ENCODE measurements around the gene KCTD11. TPM values are rescaled to one million over a fixed set of nuclear protein-coding genes. Genes with fewer than 3 reads are reported as not detected.

The KCTD11 gene
- total RNA-seq, 1 donor from 2014 or later: 23.3 TPM

GRCh38 chr17:7355573-7355972 lies 3.6 kb downstream of the KCTD11 start:
- DNase-seq (ENCODE audit: low spot score): no peak
- TF ChIP-seq CTCF (IDR thresholded peaks at IDR 0.05): no peak
- Mint-ChIP-seq H3K9me3 (ENCODE audit: low read depth) (no peaks in the 10 kb centered on the region), H3K27ac (ENCODE audit: unreplicated experiment) (peak overlapping the region; percentile 61), H3K4me1 (ENCODE audit: low read depth) (peaks cover 32% of the 10 kb centered on the region), H3K27me3 (ENCODE audit: low read depth) (no peaks in the 10 kb centered on the region), H3K36me3 (ENCODE audit: low read depth) (no peaks in the 10 kb centered on the region), H3K4me3 (ENCODE audit: unreplicated experiment) (no peak overlapping the region)

- TF ChIP-seq CTCF (IDR thresholded peaks at IDR 0.05): peak; percentile 88
- DNase-seq (ENCODE audit: low spot score): no peak
- Mint-ChIP-seq H3K36me3 (ENCODE audit: low read depth) (no peaks in the 10 kb centered on the region), H3K4me1 (ENCODE audit: low read depth) (peaks cover 32% of the 10 kb centered on the region), H3K4me3 (ENCODE audit: unreplicated experiment) (no peak overlapping the region), H3K27ac (ENCODE audit: unreplicated experiment) (no peak overlapping the region), H3K27me3 (ENCODE audit: low read depth) (no peaks in the 10 kb centered on the region), H3K9me3 (ENCODE audit: low read depth) (no peaks in the 10 kb centered on the region)
Observed at GRCh38 chr17:7356072-7356549, 4.1 kb downstream of the KCTD11 start.

GRCh38 chr17:7356756-7357155 lies 4.8 kb downstream of the KCTD11 start:
- Mint-ChIP-seq H3K27me3 (ENCODE audit: low read depth) (no peaks in the 10 kb centered on the region), H3K4me3 (ENCODE audit: unreplicated experiment) (no peak overlapping the region), H3K4me1 (ENCODE audit: low read depth) (peaks cover 32% of the 10 kb centered on the region), H3K27ac (ENCODE audit: unreplicated experiment) (no peak overlapping the region), H3K9me3 (ENCODE audit: low read depth) (no peaks in the 10 kb centered on the region), H3K36me3 (ENCODE audit: low read depth) (no peaks in the 10 kb centered on the region)
- TF ChIP-seq CTCF (IDR thresholded peaks at IDR 0.05): no peak
- DNase-seq (ENCODE audit: low spot score): no peak

GRCh38 chr17:7357381-7357780 lies 5.4 kb downstream of the KCTD11 start:
- no peaks in the 10 kb centered on the region for H3K27me3 Mint-ChIP-seq (ENCODE audit: low read depth)
- H3K36me3 Mint-ChIP-seq (ENCODE audit: low read depth): no peaks in the 10 kb centered on the region
- no peak for TF ChIP-seq CTCF (IDR thresholded peaks at IDR 0.05)
- no peak for DNase-seq (ENCODE audit: low spot score)
- no peaks in the 10 kb centered on the region for H3K9me3 Mint-ChIP-seq (ENCODE audit: low read depth)
- H3K27ac Mint-ChIP-seq (ENCODE audit: unreplicated experiment): no peak overlapping the region
- H3K4me1 Mint-ChIP-seq (ENCODE audit: low read depth): peaks cover 30% of the 10 kb centered on the region
- H3K4me3 Mint-ChIP-seq (ENCODE audit: unreplicated experiment): no peak overlapping the region

- Mint-ChIP-seq H3K36me3 (ENCODE audit: low read depth) (no peaks in the 10 kb centered on the region), H3K27ac (ENCODE audit: unreplicated experiment) (no peak overlapping the region), H3K4me3 (ENCODE audit: unreplicated experiment) (no peak overlapping the region), H3K9me3 (ENCODE audit: low read depth) (no peaks in the 10 kb centered on the region), H3K4me1 (ENCODE audit: low read depth) (no peaks in the 10 kb centered on the region), H3K27me3 (ENCODE audit: low read depth) (no peaks in the 10 kb centered on the region)
- TF ChIP-seq CTCF (IDR thresholded peaks at IDR 0.05): no peak
- no peak for DNase-seq (ENCODE audit: low spot score)
Observed at GRCh38 chr17:7361906-7362305, 9.9 kb downstream of the KCTD11 start.

All from chondrocyte (in vitro differentiated cells).